Neural progenitor cell (in vitro differentiated cells): ENCODE measurements around the gene ZMIZ2. TPM values are rescaled to one million over a fixed set of nuclear protein-coding genes. Genes with fewer than 3 reads are reported as not detected.

Experiments used
- DNase-seq: peaks from one replicate; pipeline ENCODE4 v3.0.0-alpha.2; 2016; ENCODE audit warnings: low spot score
- H2AFZ ChIP-seq: fragments of 200-600 bp; sonication (generic); replicated peaks from 2 replicates; pipeline ENCODE4 v1.6.1; 2016; ENCODE audit warnings: antibody characterized with exemption
- H3F3A ChIP-seq: fragments of 200-600 bp; sonication (generic); 2 replicates; pipeline ENCODE4 v1.6.1; 2016; ENCODE audit warnings: antibody characterized with exemption, low read depth
- H3K27ac ChIP-seq: fragments of 200-600 bp; sonication (generic); 2 replicates; pipeline ENCODE4 v1.5.1; 2016; ENCODE audit warnings: mild to moderate bottlenecking
- H3K27me3 ChIP-seq: fragments of 200-600 bp; sonication (generic); 2 replicates; pipeline ENCODE4 v1.6.1; 2016; ENCODE audit warnings: mild to moderate bottlenecking, moderate library complexity
- H3K36me3 ChIP-seq: fragments of 200-600 bp; sonication (generic); 2 replicates; pipeline ENCODE4 v1.5.1; 2016
- H3K4me1 ChIP-seq: fragments of 200-600 bp; sonication (generic); 2 replicates; pipeline ENCODE4 v1.6.1; 2016; ENCODE audit warnings: mixed run types
- H3K4me2 ChIP-seq: fragments of 200-600 bp; sonication (generic); 2 replicates; pipeline ENCODE4 v1.6.1; 2016
- H3K4me3 ChIP-seq: fragments of 200-600 bp; sonication (generic); 2 replicates; pipeline ENCODE4 v1.5.1; 2016
- H3K79me2 ChIP-seq: fragments of 200-600 bp; sonication (generic); 2 replicates; pipeline ENCODE4 v1.6.1; 2016; ENCODE audit warnings: low read depth
- H3K9ac ChIP-seq: fragments of 200-600 bp; sonication (generic); 2 replicates; pipeline ENCODE4 v1.6.1; 2016
- H3K9me3 ChIP-seq: fragments of 200-600 bp; sonication (generic); 2 replicates; pipeline ENCODE4 v1.5.1; 2016; ENCODE audit warnings: low read depth
- H4K20me1 ChIP-seq: fragments of 200-600 bp; sonication (generic); 2 replicates; pipeline ENCODE4 v1.6.1; 2016; ENCODE audit warnings: low read depth
- H3K27ac Mint-ChIP-seq: 3 replicates; pipeline ENCODE4 v1.8.0; 2021; ENCODE audit warnings: mixed read lengths
- H3K27me3 Mint-ChIP-seq: 2 replicates; pipeline ENCODE4 v1.8.0; 2022; ENCODE audit warnings: low read depth, mild to moderate bottlenecking, inconsistent platforms, moderate library complexity, mixed read lengths; ENCODE audit not compliant: insufficient read depth
- H3K36me3 Mint-ChIP-seq: 3 replicates; pipeline ENCODE4 v1.8.0; 2021; ENCODE audit warnings: mixed read lengths
- H3K4me1 Mint-ChIP-seq: 3 replicates; pipeline ENCODE4 v1.8.0; 2021; ENCODE audit warnings: mixed read lengths
- H3K4me3 Mint-ChIP-seq: 3 replicates; pipeline ENCODE4 v1.8.0; 2021; ENCODE audit warnings: mild to moderate bottlenecking, moderate library complexity, mixed read lengths
- H3K9me3 Mint-ChIP-seq: 3 replicates; pipeline ENCODE4 v1.8.0; 2020; ENCODE audit warnings: mixed read lengths
- CTCF ChIP-seq: fragments of 200-600 bp; sonication (generic); IDR thresholded peaks from 2 replicates; pipeline ENCODE4 v1.5.1; 2017; ENCODE audit warnings: antibody characterized with exemption, mild to moderate bottlenecking
- EZH2 ChIP-seq: fragments of 200-600 bp; sonication (generic); IDR thresholded peaks from 2 replicates; pipeline ENCODE4 v1.6.1; 2017; ENCODE audit warnings: antibody characterized with exemption, mild to moderate bottlenecking, moderate library complexity
- EZH2phosphoT487 ChIP-seq: fragments of 200-600 bp; sonication (generic); IDR thresholded peaks from 2 replicates; pipeline ENCODE4 v1.6.1; 2017; ENCODE audit warnings: antibody characterized with exemption
- total RNA-seq: library from RNA; depleted of rRNA; stranded (reverse); fragments of >200 nt; gene quantifications from 2 replicates; pipeline ENCODE4 v1.2.3, GENCODE V29; 2015; ENCODE audit warnings: low replicate concordance

The ZMIZ2 gene
- total RNA-seq, 1 donor from 2014 or later: 7.6 TPM

- no peak for TF ChIP-seq CTCF
- no peak for TF ChIP-seq EZH2phosphoT487
- no peak for TF ChIP-seq EZH2
- H3K4me2 ChIP-seq: no peak overlapping the region
These were observed 14.8 kb upstream of the ZMIZ2 start for GRCh38 chr7:44733708-44734481.

GRCh38 chr7:44735403-44736165, 13.1 kb upstream of the ZMIZ2 start:
- no peaks in the 10 kb centered on the region for H3F3A ChIP-seq
- no peak overlapping the region for H3K9ac ChIP-seq
- TF ChIP-seq EZH2phosphoT487: no peak
- no peak for TF ChIP-seq EZH2
- H3K79me2 ChIP-seq: no peaks in the 10 kb centered on the region
- H3K4me2 ChIP-seq: no peak overlapping the region
- no peak overlapping the region for H3K27ac ChIP-seq
- Mint-ChIP-seq H3K36me3 (no peaks in the 10 kb centered on the region), H3K4me1 (no peaks in the 10 kb centered on the region), H3K4me3 (no peak overlapping the region), H3K27ac (no peak overlapping the region), H3K9me3 (peaks cover 3% of the 10 kb centered on the region), H3K27me3 (peaks cover 5% of the 10 kb centered on the region)
- no peak for DNase-seq
- H3K4me3 ChIP-seq: no peak overlapping the region
- H3K36me3 ChIP-seq: no peaks in the 10 kb centered on the region
- no peaks in the 10 kb centered on the region for H3K27me3 ChIP-seq
- no peaks in the 10 kb centered on the region for H3K9me3 ChIP-seq
- H2AFZ ChIP-seq: no peak overlapping the region
- no peaks in the 10 kb centered on the region for H4K20me1 ChIP-seq
- H3K4me1 ChIP-seq: no peaks in the 10 kb centered on the region

More at GRCh38 chr7:44733708-44734481, 14.8 kb upstream of the ZMIZ2 start:
- no peaks in the 10 kb centered on the region for H3K79me2 ChIP-seq
- peaks cover 3% of the 10 kb centered on the region for H3K9me3 Mint-ChIP-seq
- H3K27me3 Mint-ChIP-seq: peaks cover 2% of the 10 kb centered on the region
- H3K36me3 Mint-ChIP-seq: no peaks in the 10 kb centered on the region
- H2AFZ ChIP-seq: no peak overlapping the region
- H3K9ac ChIP-seq: no peak overlapping the region
- no peaks in the 10 kb centered on the region for H3K27me3 ChIP-seq
- H4K20me1 ChIP-seq: no peaks in the 10 kb centered on the region
- no peaks in the 10 kb centered on the region for H3K9me3 ChIP-seq
- H3K36me3 ChIP-seq: no peaks in the 10 kb centered on the region
- no peak overlapping the region for H3K27ac Mint-ChIP-seq
- no peak for DNase-seq
- H3K4me3 Mint-ChIP-seq: no peak overlapping the region
- H3K4me3 ChIP-seq: no peak overlapping the region
- H3F3A ChIP-seq: no peaks in the 10 kb centered on the region
- no peaks in the 10 kb centered on the region for H3K4me1 ChIP-seq
- no peaks in the 10 kb centered on the region for H3K4me1 Mint-ChIP-seq
- H3K27ac ChIP-seq: no peak overlapping the region

- Mint-ChIP-seq H3K27me3 (peaks cover 5% of the 10 kb centered on the region), H3K4me1 (no peaks in the 10 kb centered on the region), H3K4me3 (no peak overlapping the region), H3K36me3 (no peaks in the 10 kb centered on the region), H3K9me3 (no peaks in the 10 kb centered on the region), H3K27ac (no peak overlapping the region)
- Histone ChIP-seq H3K4me2 (no peak overlapping the region), H3K27ac (no peak overlapping the region), H3K9me3 (no peaks in the 10 kb centered on the region), H3F3A (no peaks in the 10 kb centered on the region), H2AFZ (no peak overlapping the region), H3K4me3 (no peak overlapping the region), H3K79me2 (no peaks in the 10 kb centered on the region), H3K9ac (no peak overlapping the region), H3K27me3 (no peaks in the 10 kb centered on the region), H4K20me1 (no peaks in the 10 kb centered on the region), H3K36me3 (no peaks in the 10 kb centered on the region), H3K4me1 (no peaks in the 10 kb centered on the region)
- DNase-seq: no peak
- no peak for TF ChIP-seq EZH2phosphoT487
- no peak for TF ChIP-seq CTCF
- no peak for TF ChIP-seq EZH2
These were observed 11.8 kb upstream of the ZMIZ2 start for GRCh38 chr7:44736896-44737295.
